Measurements from ENCODE around the gene DTYMK.

Gene DTYMK

DNA sequence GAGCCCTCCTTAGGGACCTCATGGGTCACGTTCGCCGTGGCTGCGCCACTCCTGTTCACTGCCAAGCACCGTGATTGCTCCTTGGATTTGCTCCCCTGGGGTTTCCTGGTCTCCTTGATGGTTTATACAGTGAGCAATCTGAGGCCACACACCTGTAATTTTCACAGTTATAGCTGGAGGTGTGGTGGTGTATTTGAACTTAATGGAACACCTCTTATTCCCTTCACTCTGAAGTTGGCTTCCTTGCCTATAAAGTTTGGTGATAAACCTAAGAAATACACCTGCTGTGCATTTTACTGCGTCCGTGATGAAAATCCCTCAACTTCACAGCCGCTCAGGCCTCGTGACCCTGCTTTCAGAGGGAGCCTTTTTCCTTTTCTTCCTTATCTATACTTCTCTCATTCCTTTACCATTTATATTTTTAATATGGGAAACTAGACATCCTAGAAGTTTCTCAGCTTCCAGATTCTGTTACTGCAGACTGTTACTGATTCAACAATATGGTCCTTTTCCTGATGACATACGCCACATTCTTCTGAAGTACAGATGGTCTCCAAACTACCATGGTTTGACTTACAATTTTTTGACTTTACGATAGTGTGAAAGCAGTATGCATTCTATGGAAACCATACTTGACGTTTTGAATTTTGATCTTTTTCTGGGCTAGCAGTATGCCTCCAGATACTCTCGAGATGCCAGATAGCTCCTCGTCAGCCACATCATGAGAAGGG lies 40.5 kb downstream of the DTYMK start:
- ATAC-seq: no peak

GRCh38 chr2:241645056-241645914 lies 41.3 kb downstream of the DTYMK start:
- no peak for ATAC-seq
- TF ChIP-seq PPARA (CRISPR knock-in tag; IDR thresholded peaks at IDR 0.05; ENCODE audit: borderline replicate concordance) (no peak), ISL1 (CRISPR knock-in tag; IDR thresholded peaks at IDR 0.05) (no peak), ARNTL (CRISPR knock-in tag; IDR thresholded peaks at IDR 0.05; ENCODE audit: borderline replicate concordance, low read depth) (no peak), TOX (CRISPR knock-in tag; IDR thresholded peaks at IDR 0.05; ENCODE audit: borderline replicate concordance) (no peak), BACH2 (CRISPR knock-in tag; IDR thresholded peaks at IDR 0.05; ENCODE audit: borderline replicate concordance) (no peak), CSDC2 (CRISPR knock-in tag; IDR thresholded peaks at IDR 0.05) (no peak)
- TF ChIP-seq, protein P1, sequence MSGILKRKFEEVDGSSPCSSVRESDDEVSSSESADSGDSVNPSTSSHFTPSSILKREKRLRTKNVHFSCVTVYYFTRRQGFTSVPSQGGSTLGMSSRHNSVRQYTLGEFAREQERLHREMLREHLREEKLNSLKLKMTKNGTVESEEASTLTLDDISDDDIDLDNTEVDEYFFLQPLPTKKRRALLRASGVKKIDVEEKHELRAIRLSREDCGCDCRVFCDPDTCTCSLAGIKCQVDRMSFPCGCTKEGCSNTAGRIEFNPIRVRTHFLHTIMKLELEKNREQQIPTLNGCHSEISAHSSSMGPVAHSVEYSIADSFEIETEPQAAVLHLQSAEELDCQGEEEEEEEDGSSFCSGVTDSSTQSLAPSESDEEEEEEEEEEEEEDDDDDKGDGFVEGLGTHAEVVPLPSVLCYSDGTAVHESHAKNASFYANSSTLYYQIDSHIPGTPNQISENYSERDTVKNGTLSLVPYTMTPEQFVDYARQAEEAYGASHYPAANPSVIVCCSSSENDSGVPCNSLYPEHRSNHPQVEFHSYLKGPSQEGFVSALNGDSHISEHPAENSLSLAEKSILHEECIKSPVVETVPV (CRISPR knock-in tag; IDR thresholded peaks at IDR 0.05): no peak
- TF ChIP-seq, protein P2, sequence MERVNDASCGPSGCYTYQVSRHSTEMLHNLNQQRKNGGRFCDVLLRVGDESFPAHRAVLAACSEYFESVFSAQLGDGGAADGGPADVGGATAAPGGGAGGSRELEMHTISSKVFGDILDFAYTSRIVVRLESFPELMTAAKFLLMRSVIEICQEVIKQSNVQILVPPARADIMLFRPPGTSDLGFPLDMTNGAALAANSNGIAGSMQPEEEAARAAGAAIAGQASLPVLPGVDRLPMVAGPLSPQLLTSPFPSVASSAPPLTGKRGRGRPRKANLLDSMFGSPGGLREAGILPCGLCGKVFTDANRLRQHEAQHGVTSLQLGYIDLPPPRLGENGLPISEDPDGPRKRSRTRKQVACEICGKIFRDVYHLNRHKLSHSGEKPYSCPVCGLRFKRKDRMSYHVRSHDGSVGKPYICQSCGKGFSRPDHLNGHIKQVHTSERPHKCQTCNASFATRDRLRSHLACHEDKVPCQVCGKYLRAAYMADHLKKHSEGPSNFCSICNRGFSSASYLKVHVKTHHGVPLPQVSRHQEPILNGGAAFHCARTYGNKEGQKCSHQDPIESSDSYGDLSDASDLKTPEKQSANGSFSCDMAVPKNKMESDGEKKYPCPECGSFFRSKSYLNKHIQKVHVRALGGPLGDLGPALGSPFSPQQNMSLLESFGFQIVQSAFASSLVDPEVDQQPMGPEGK (CRISPR knock-in tag; IDR thresholded peaks at IDR 0.05; ENCODE audit: borderline replicate concordance): no peak

More for the DNA sequence above, 40.5 kb downstream of the DTYMK start:
- TF ChIP-seq ZFP30 (CRISPR knock-in tag; IDR thresholded peaks at IDR 0.05) (no peak), BACH2 (CRISPR knock-in tag; IDR thresholded peaks at IDR 0.05; ENCODE audit: borderline replicate concordance) (no peak)

GRCh38 chr2:241641631-241642030 lies 45.0 kb downstream of the DTYMK start:
- no peak for TF ChIP-seq ZNF70 (CRISPR knock-in tag; IDR thresholded peaks at IDR 0.05)
- no peak for TF ChIP-seq GLIS3 (CRISPR knock-in tag; IDR thresholded peaks at IDR 0.05)
- no peak for TF ChIP-seq POU6F1 (CRISPR knock-in tag; IDR thresholded peaks at IDR 0.05; ENCODE audit: borderline replicate concordance, low read depth)
- TF ChIP-seq, protein P2 (CRISPR knock-in tag; IDR thresholded peaks at IDR 0.05; ENCODE audit: borderline replicate concordance): no peak
- TF ChIP-seq RARB (CRISPR knock-in tag; IDR thresholded peaks at IDR 0.05): no peak
- no peak for TF ChIP-seq TCF4 (CRISPR knock-in tag; IDR thresholded peaks at IDR 0.05; ENCODE audit: borderline replicate concordance)
- TF ChIP-seq CSDC2 (CRISPR knock-in tag; IDR thresholded peaks at IDR 0.05): no peak
- TF ChIP-seq TOX (CRISPR knock-in tag; IDR thresholded peaks at IDR 0.05; ENCODE audit: borderline replicate concordance): no peak
- no peak for ATAC-seq

GRCh38 chr2:241640165-241640795 lies 46.3 kb downstream of the DTYMK start:
- ATAC-seq: no peak
- TF ChIP-seq SNAI2 (CRISPR knock-in tag; IDR thresholded peaks at IDR 0.05) (no peak), TOX (CRISPR knock-in tag; IDR thresholded peaks at IDR 0.05; ENCODE audit: borderline replicate concordance) (no peak), TCF4 (CRISPR knock-in tag; IDR thresholded peaks at IDR 0.05; ENCODE audit: borderline replicate concordance) (no peak), ESRRG (CRISPR knock-in tag; IDR thresholded peaks at IDR 0.05) (no peak), ZFP3 (CRISPR knock-in tag; IDR thresholded peaks at IDR 0.05) (no peak), ZNF70 (CRISPR knock-in tag; IDR thresholded peaks at IDR 0.05) (no peak), TSHZ2 (CRISPR knock-in tag; IDR thresholded peaks at IDR 0.05) (no peak), GLIS3 (CRISPR knock-in tag; IDR thresholded peaks at IDR 0.05) (no peak), POU6F1 (CRISPR knock-in tag; IDR thresholded peaks at IDR 0.05; ENCODE audit: borderline replicate concordance, low read depth) (no peak), RARB (CRISPR knock-in tag; IDR thresholded peaks at IDR 0.05) (no peak), ZFP30 (CRISPR knock-in tag; IDR thresholded peaks at IDR 0.05) (no peak)
- TF ChIP-seq, protein P2 (CRISPR knock-in tag; IDR thresholded peaks at IDR 0.05; ENCODE audit: borderline replicate concordance): no peak
